Mesenchymal stem cell (in vitro differentiated cells and primary cell): ENCODE results near the gene OMG.

Experiments
- DNase-seq: peaks from one replicate; pipeline ENCODE4 v3.0.0-alpha.2; 2013
- H2AFZ ChIP-seq: one replicate; pipeline ENCODE4 v1.6.1; 2013; ENCODE audit warnings: low read depth, mild to moderate bottlenecking, control low read depth, inconsistent platforms, low read length, moderate library complexity
- H2AK5ac ChIP-seq: 2 replicates; pipeline ENCODE4 v1.6.1; 2013; ENCODE audit warnings: low read length, moderate library complexity, mild to moderate bottlenecking, inconsistent platforms; ENCODE audit not compliant: severe bottlenecking
- H2BK120ac ChIP-seq: one replicate; pipeline ENCODE4 v1.6.1; 2013; ENCODE audit warnings: low read depth, mild to moderate bottlenecking, inconsistent platforms, low read length, moderate library complexity
- H2BK12ac ChIP-seq, 2 experiments: one replicate each; pipeline ENCODE4 v1.6.1; 2013; ENCODE audit warnings: inconsistent platforms in 2 of 2, low read length in 2 of 2, mild to moderate bottlenecking in 2 of 2, moderate library complexity in 2 of 2, control low read depth in 1 of 2
- H2BK15ac ChIP-seq: one replicate; pipeline ENCODE4 v1.6.1; 2013; ENCODE audit warnings: mild to moderate bottlenecking, low read depth, inconsistent platforms; ENCODE audit not compliant: poor library complexity, severe bottlenecking
- H2BK5ac ChIP-seq: 2 replicates; pipeline ENCODE4 v1.6.1; 2013; ENCODE audit warnings: low read depth, mild to moderate bottlenecking, low read length, control low read depth, inconsistent platforms; ENCODE audit not compliant: poor library complexity, severe bottlenecking
- H3K14ac ChIP-seq, 2 experiments: one replicate each; pipeline ENCODE4 v1.6.1; 2013; ENCODE audit warnings: inconsistent platforms in 2 of 2, low read length in 2 of 2, control low read depth in 1 of 2, mild to moderate bottlenecking in 1 of 2, moderate library complexity in 1 of 2
- H3K18ac ChIP-seq, 2 experiments: one replicate each; pipeline ENCODE4 v1.6.1; 2013; ENCODE audit warnings: inconsistent platforms in 2 of 2, low read length in 2 of 2, control low read depth in 1 of 2, low read depth in 1 of 2, mild to moderate bottlenecking in 1 of 2
- H3K23ac ChIP-seq, 2 experiments: one replicate each; pipeline ENCODE4 v1.6.1; 2013; ENCODE audit warnings: inconsistent platforms in 2 of 2, low read length in 2 of 2, mild to moderate bottlenecking in 2 of 2, moderate library complexity in 2 of 2, control low read depth in 1 of 2
- H3K27ac ChIP-seq: 2 replicates; pipeline ENCODE4 v1.5.1; 2013; ENCODE audit warnings: mild to moderate bottlenecking, moderate library complexity, low read length, control low read depth, inconsistent platforms; ENCODE audit not compliant: poor library complexity, severe bottlenecking
- H3K27me3 ChIP-seq, 2 experiments: 2 replicates each; pipeline versions ENCODE4 v1.6.1 to v1.7.0; 2013; ENCODE audit warnings: low read length in 2 of 2, mild to moderate bottlenecking in 2 of 2, moderate library complexity in 2 of 2, control low read depth in 1 of 2, inconsistent platforms in 1 of 2; ENCODE audit not compliant: control insufficient read depth in 1 of 2, insufficient read depth in 1 of 2
- H3K36me3 ChIP-seq, 2 experiments: 2 replicates each; pipeline versions ENCODE4 v1.6.1 to v1.7.0; 2013; ENCODE audit warnings: low read length in 2 of 2, control low read depth in 1 of 2, inconsistent platforms in 1 of 2, low read depth in 1 of 2, mild to moderate bottlenecking in 1 of 2; ENCODE audit not compliant: insufficient read depth in 2 of 2, control insufficient read depth in 1 of 2
- H3K4ac ChIP-seq, 2 experiments: one replicate each; pipeline ENCODE4 v1.6.1; 2013; ENCODE audit warnings: inconsistent platforms in 2 of 2, low read length in 2 of 2, mild to moderate bottlenecking in 2 of 2, moderate library complexity in 2 of 2, control low read depth in 1 of 2, low read depth in 1 of 2
- H3K4me1 ChIP-seq: 2 replicates; pipeline ENCODE4 v1.6.1; 2013; ENCODE audit warnings: low read depth, low read length, control low read depth; ENCODE audit not compliant: control insufficient read depth, insufficient read depth
- H3K4me2 ChIP-seq: 2 replicates; pipeline ENCODE4 v1.6.1; 2013; ENCODE audit warnings: low read length, mild to moderate bottlenecking, inconsistent platforms; ENCODE audit not compliant: poor library complexity, severe bottlenecking
- H3K4me3 ChIP-seq, 2 experiments: 2 replicates each; pipeline versions ENCODE4 v1.5.1 to v1.7.0; 2013; ENCODE audit warnings: low read length in 2 of 2, mild to moderate bottlenecking in 2 of 2, control low read depth in 1 of 2, low read depth in 1 of 2; ENCODE audit not compliant: insufficient read depth in 1 of 2
- H3K79me1 ChIP-seq: replicated peaks from 2 replicates; pipeline ENCODE4 v1.6.1; 2013; ENCODE audit warnings: mild to moderate bottlenecking, control low read depth, low read length, inconsistent platforms; ENCODE audit not compliant: poor library complexity, severe bottlenecking
- H3K9ac ChIP-seq: 2 replicates; pipeline ENCODE4 v1.7.0; 2013; ENCODE audit warnings: mild to moderate bottlenecking, low read length, moderate library complexity
- H3K9me3 ChIP-seq: 2 replicates; pipeline ENCODE4 v1.7.0; 2013; ENCODE audit warnings: mild to moderate bottlenecking, low read length; ENCODE audit not compliant: control insufficient read depth
- H4K8ac ChIP-seq: one replicate; pipeline ENCODE4 v1.6.1; 2013; ENCODE audit warnings: inconsistent platforms, mild to moderate bottlenecking, low read length, moderate library complexity
- H4K91ac ChIP-seq: one replicate; pipeline ENCODE4 v1.6.1; 2013; ENCODE audit warnings: mild to moderate bottlenecking, low read length, inconsistent platforms
- WGBS: methylation state at CpG from one replicate; pipeline ENCODE4 v1.1.7; 2013; ENCODE audit warnings: mixed read lengths; 5-methylcytosine and 5-hydroxymethylcytosine counted together

OMG gene

DNA sequence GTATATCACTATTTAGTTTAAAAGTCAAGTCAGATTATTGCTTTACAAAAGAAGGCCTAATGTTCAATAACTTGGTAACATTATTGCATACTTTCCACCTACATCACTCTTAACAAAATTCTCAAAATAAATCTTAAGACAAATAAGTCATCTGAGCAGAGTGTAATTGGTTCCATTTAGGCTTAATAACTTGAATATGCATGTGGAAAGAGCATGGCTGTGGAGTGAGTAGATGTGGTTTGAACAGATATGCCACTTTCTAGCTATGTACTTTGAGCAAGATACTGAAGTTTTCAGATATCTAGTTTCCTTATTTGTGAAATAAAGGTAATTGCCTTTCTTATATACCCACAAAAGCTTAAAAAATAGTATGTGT lies 31.1 kb upstream of the OMG start:
- Histone ChIP-seq H2AK5ac (no peak overlapping the region), H3K4me1 (peaks cover 6% of the 10 kb centered on the region), H4K8ac (no peak overlapping the region), H3K9me3 (no peaks in the 10 kb centered on the region), H3K23ac (no peak overlapping the region), H3K4ac (no peak overlapping the region), H3K79me1 (peaks cover 5% of the 10 kb centered on the region), H2BK15ac (no peak overlapping the region), H3K9ac (peak overlapping the region; percentile 82), H2BK5ac (no peak overlapping the region), H3K18ac (no peak overlapping the region), H3K27ac (peak overlapping the region; percentile 81), H2BK12ac (no peak overlapping the region), H3K14ac (no peak overlapping the region), H3K36me3 (peaks cover 10 to 26% of the 10 kb centered on the region in 2 experiments), H3K4me2 (no peak overlapping the region), H3K27me3 (no peaks in the 10 kb centered on the region), H2AFZ (no peak overlapping the region), H3K4me3 (no peak overlapping the region), H2BK120ac (no peak overlapping the region), H4K91ac (no peak overlapping the region)
- DNase-seq: peak; percentile 55

DNA sequence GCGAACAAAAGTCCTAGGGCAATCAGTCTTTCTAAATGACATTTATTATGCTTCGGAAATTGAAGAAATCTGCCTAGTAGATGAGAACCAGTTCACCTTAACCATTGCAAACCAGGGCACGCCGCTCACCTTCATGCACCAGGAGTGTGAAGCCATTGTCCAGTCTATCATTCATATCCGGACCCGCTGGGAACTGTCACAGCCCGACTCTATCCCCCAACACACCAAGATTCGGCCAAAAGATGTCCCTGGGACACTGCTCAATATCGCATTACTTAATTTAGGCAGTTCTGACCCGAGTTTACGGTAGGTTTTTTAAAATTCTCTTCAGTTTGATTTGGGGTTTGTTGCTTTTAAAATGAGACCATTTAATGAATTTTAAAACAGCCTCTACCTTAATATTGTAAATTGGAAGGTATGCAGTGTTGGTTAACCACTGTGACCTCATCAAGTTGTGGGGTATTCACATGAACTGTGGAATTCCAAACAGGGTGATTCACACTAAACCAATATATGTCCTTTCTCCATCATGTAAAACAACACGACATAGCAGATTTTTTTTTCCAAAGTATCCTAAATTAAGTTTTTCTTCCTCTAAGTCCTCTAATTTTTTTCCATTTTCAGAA lies 30.6 kb upstream of the OMG start:
- H3K4me1 ChIP-seq: peaks cover 6% of the 10 kb centered on the region
- DNase-seq: peak; percentile 84
- no peak overlapping the region for H2BK15ac ChIP-seq
- peak overlapping the region in 1 of 2 experiments; percentile 91 for H3K18ac ChIP-seq
- H3K4ac ChIP-seq: no peak overlapping the region
- no peak overlapping the region for H3K23ac ChIP-seq
- H3K79me1 ChIP-seq: peaks cover 5% of the 10 kb centered on the region
- H3K4me3 ChIP-seq: no peak overlapping the region
- peak overlapping the region; percentile 82 for H3K9ac ChIP-seq
- H4K91ac ChIP-seq: peak overlapping the region; percentile 61
- peak overlapping the region; percentile 70 for H2AK5ac ChIP-seq
- 80% methylated on average over 8 of the region's 12 CpGs for WGBS
- H3K27me3 ChIP-seq: no peaks in the 10 kb centered on the region
- H4K8ac ChIP-seq: no peak overlapping the region
- no peaks in the 10 kb centered on the region for H3K9me3 ChIP-seq
- no peak overlapping the region for H3K14ac ChIP-seq
- H2BK5ac ChIP-seq: peak overlapping the region; percentile 38
- no peak overlapping the region for H2BK120ac ChIP-seq
- H2BK12ac ChIP-seq: peak overlapping the region in 1 of 2 experiments; percentile 21
- H3K27ac ChIP-seq: peak overlapping the region; percentile 90
- no peak overlapping the region for H3K4me2 ChIP-seq
- H2AFZ ChIP-seq: no peak overlapping the region
- H3K36me3 ChIP-seq: peaks cover 10 to 26% of the 10 kb centered on the region in 2 experiments

DNA sequence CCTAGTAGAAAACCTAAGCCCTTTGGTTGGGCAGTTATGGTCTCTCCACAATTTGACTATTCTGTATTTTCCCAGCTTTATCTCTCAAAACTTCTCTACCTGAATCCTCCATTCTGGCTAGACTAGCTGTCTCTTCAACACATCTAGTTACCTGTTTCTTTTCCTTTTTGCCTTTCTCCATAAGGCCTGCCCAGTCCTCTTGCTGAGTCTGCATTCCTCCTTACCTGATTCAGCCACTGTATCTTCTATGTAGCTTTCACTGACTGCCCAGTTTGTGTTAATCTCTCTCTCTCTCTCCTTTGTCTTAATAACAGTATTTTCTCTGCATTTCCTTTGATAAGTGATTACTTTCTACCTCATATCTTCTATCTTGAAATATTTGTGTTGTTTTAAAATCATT lies 26.5 kb upstream of the OMG start:
- H3K14ac ChIP-seq: no peak overlapping the region
- H3K27me3 ChIP-seq: no peaks in the 10 kb centered on the region
- no peak overlapping the region for H2AFZ ChIP-seq
- no peak overlapping the region for H3K9ac ChIP-seq
- no peak overlapping the region for H2BK15ac ChIP-seq
- H3K4me1 ChIP-seq: peaks cover 6% of the 10 kb centered on the region
- no peak overlapping the region for H4K91ac ChIP-seq
- H2BK120ac ChIP-seq: no peak overlapping the region
- no peak overlapping the region for H2AK5ac ChIP-seq
- H3K4me3 ChIP-seq: no peak overlapping the region
- H2BK12ac ChIP-seq: peak overlapping the region in 1 of 2 experiments; percentile 39
- no peak overlapping the region for H3K4ac ChIP-seq
- no peak overlapping the region for H4K8ac ChIP-seq
- no peak overlapping the region for H2BK5ac ChIP-seq
- H3K23ac ChIP-seq: no peak overlapping the region
- no peak for DNase-seq
- no peaks in the 10 kb centered on the region for H3K9me3 ChIP-seq
- peaks cover 13% of the 10 kb centered on the region for H3K79me1 ChIP-seq
- H3K36me3 ChIP-seq: peaks cover 10 to 22% of the 10 kb centered on the region in 2 experiments
- H3K18ac ChIP-seq: no peak overlapping the region
- H3K4me2 ChIP-seq: no peak overlapping the region
- no peak overlapping the region for H3K27ac ChIP-seq

DNA sequence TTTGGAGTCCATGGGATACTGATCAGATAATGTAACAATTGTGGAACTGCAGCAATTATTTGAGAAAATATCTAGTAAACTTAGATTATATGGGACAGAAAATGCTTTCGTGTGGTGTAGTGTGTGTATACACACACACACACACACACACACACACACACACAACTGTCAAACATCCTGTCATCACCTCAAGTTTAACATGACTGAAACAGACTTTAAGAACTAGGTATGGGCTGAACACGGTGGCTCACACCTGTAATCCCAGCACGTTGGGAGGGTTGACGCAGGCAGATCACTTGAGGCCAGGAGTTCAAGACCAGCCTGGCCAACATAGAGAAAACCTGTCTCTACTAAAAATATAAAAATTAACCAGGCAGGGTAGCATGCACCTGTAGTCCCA lies 24.9 kb upstream of the OMG start:
- peak overlapping the region in 1 of 2 experiments; percentile 6 for H2BK12ac ChIP-seq
- no peak overlapping the region for H3K4me2 ChIP-seq
- H3K9me3 ChIP-seq: no peaks in the 10 kb centered on the region
- H3K27ac ChIP-seq: no peak overlapping the region
- no peaks in the 10 kb centered on the region for H3K27me3 ChIP-seq
- no peak overlapping the region for H2BK5ac ChIP-seq
- H3K18ac ChIP-seq: no peak overlapping the region
- no peak overlapping the region for H4K8ac ChIP-seq
- H3K4ac ChIP-seq: no peak overlapping the region
- H3K23ac ChIP-seq: no peak overlapping the region
- peak overlapping the region; percentile 50 for H4K91ac ChIP-seq
- H2AK5ac ChIP-seq: peak overlapping the region; percentile 62
- no peak overlapping the region for H2AFZ ChIP-seq
- H3K9ac ChIP-seq: peak overlapping the region; percentile 79
- peaks cover 3% of the 10 kb centered on the region for H3K4me1 ChIP-seq
- DNase-seq: no peak
- peaks cover 10 to 17% of the 10 kb centered on the region in 2 experiments for H3K36me3 ChIP-seq
- H3K79me1 ChIP-seq: peaks cover 13% of the 10 kb centered on the region
- no peak overlapping the region for H2BK120ac ChIP-seq
- no peak overlapping the region for H3K14ac ChIP-seq
- WGBS: 100% methylated on average over 3 of the region's 4 CpGs
- H2BK15ac ChIP-seq: no peak overlapping the region
- H3K4me3 ChIP-seq: no peak overlapping the region
